NCI-H524 treated with DMSO at 0.1 percent for 48 hours (cell line): ENCODE results near the gene ST8SIA2.
A peak's percentile ranks its signal among the peaks of the same experiment; 100 is the strongest.

Experiments used
- DNase-seq: peaks from one replicate; lab custom pipeline; 2025; lab: John Stamatoyannopoulos, UW

The ST8SIA2 gene

DNA sequence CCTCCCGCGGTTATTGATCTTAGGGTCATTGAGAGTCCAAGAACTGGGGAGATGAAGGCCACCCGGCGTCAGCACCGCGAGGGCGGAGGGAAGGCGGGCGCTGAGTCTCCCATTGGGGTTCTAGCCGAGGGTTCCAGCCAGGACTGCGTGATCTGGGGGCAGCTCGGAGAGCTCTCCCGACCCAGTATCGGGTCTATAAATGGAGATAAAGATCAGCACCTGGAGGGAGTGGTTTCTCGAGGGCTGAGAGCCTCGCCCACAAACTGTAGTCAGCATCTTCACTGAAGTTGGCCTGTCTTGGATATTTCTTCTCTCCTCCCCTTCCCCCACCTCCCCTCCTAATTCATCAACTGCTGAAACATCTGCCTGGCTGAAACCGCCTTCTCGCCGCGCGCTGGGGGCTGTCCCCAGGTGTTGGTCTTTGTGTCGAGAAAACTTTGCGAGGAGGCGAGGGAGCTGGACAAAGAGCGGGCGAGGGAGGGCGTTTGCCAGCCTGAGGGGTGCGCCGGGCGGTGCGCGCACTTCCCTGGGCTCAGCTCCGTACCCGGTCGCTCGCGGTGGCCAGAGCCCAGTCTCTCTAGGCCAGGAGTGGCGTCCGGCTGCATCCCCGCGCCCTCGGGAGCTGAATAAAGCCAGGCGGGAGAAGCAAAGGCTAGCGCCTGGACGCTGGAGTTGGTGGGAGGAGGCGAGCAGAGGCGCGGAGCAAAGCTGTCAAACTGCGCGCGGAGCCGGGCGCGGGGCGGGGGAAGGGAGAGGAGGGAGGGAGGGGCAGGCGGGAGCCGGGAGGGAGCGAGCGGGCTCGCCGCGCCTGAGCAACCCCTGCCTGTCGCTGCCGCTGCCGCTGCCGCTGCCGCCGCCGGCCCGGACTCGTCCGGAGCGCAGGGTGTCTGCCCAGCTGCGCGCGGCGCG lies at the start of gene ST8SIA2:
Gene ST8SIA2, plus strand, starts transcription at position 811 of the 909 bp plus-strand sequence. CDS start 184 bp downstream, outside the sequence.
- no peak for DNase-seq

DNA sequence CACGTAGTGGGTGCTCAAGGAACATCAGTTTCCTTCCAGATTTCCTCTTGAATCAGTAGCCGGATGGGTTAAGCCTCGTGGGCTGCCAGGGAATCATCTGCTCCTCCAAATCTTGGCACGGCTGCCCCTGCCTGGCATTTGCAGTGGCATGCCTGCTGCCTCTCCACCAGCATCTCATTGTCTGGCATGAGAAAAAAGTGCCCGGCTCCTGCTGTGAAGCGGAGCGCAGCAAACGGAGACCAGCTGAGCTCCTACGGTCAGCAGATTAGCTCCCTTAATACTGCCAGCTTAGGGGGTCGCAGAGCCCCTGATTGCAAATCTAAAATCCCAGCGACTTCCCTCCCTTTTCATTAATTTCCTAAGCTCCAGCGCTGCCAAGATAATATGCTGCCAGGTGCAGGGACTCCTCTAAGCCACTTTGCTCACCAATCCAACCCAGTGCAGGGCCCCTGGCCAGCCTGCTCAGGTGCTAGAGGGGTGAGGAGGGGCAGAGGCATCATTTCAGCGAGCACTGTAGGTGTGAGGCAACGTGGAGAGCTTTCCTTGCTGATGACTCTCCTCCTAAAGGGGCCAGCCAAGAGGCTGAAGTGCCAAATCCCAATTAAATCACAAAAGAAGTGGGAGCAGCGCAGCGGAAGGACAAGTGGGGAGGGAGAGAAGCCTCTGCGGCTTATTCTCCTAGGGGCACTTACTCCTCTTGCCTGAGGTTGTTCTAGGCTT lies 49.6 kb upstream of the ST8SIA2 start:
- DNase-seq, result peak; percentile 86

GRCh38 chr15:92346063-92346462 lies 47.6 kb upstream of the ST8SIA2 start:
- DNase-seq, result no peak

DNA sequence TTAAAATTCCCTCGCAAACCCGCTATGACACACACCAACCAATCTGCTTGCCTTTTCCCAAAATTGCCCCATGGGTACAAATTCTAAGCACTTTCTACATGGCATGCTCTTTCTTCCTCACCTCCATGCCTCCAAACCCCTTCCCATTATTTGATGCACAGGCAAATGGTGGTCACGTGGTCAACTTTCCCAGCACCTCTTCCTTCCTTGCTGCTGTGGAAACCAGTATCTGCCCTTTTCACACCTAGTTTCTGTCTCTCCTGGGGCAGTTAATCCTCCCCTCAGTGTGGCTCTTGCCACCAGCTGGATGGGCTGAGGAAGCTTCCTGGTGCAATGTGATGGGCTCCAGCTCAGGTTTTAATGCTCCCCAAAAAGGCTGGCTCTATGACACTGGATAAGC lies 38.4 kb upstream of the ST8SIA2 start:
- no peak for DNase-seq

- no peak for DNase-seq
Measured at GRCh38 chr15:92361321-92362000, 32.2 kb upstream of the ST8SIA2 start.

GRCh38 chr15:92362001-92362350 lies 31.7 kb upstream of the ST8SIA2 start:
- no peak for DNase-seq

DNA sequence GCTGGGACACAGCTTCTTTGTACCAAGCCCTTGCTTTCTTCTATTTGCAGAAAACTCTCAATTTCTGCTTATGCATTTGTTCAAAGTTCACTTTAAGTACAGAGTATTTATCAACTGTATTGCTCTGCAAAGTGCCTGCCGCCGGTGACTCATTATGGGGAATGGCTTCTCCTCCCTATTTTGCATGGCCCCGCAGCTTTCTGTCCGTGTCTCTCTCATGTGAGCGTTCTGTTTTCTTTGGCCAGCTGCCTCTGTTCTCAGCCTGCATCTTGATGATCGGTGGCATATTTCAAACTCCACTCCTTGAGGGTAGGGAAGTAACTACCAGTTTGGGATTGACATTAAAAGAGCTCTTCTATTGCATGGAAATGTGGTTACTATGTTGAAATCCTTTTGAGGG lies 28.6 kb upstream of the ST8SIA2 start:
- DNase-seq, result no peak

DNA sequence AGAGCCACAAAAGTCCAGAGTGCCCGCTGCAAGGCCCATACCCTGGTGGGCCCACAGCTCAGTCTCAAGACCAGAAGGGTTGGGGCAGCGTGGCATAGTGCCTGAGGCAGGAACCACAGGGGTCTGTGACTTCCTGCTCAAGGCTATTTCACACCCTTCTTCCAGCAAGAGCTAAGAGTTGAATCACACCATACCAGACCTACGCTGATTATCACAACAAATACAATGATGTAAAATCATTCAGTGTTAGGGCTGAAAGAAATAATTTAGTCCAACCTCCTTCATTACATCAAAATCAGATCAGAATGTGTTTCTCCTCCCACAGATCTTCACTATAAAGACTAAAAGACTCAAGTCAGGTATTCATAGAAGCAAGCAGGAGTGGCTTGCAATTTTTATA lies 27.8 kb upstream of the ST8SIA2 start:
- no peak for DNase-seq

DNA sequence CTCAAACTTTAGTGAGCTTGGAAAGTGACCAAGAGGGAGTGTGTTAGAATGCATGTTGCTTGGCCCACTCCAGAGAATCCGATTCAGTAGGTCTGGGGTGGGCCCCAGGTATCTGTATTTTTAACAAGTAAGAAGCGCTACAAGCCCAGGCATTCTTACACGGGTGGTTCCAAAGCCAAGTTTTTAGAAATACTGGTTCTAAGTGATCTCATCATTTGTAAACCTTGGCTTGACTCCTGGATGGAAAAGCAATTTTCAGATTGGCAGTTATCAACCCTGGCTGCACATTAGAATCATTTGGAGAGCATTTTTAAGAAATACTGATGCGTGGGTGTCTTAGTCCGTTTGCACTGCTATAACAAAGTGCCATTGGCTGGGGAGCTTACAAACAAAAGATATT lies 27.3 kb upstream of the ST8SIA2 start:
- DNase-seq, result no peak

- no peak for DNase-seq
Measured at GRCh38 chr15:92375057-92375456, 18.6 kb upstream of the ST8SIA2 start.

DNA sequence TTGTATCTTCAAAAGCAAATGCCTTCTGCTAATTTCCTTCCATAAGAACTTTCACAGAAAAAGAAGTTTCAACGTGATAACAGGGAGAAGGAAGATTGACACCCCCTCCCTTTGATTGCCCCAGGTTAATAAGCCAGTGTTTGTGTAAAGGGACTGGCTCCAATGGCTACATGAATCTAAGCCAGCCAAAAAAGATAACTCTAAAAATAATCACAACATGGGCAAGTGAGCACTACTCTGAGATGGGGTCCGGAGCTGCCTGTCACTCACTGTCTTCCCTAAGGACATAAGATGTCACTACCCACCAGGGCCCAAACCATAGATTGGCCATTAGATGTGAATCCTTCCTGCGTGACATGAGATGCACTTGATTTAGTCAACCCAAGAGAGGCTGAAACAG lies 17.6 kb upstream of the ST8SIA2 start:
- DNase-seq, result no peak

GRCh38 chr15:92377083-92377789 lies 16.4 kb upstream of the ST8SIA2 start:
- no peak for DNase-seq

GRCh38 chr15:92383519-92384324 lies 10.0 kb upstream of the ST8SIA2 start:
- no peak for DNase-seq

- DNase-seq, result no peak
Measured at GRCh38 chr15:92384381-92384780, 9.3 kb upstream of the ST8SIA2 start.

DNA sequence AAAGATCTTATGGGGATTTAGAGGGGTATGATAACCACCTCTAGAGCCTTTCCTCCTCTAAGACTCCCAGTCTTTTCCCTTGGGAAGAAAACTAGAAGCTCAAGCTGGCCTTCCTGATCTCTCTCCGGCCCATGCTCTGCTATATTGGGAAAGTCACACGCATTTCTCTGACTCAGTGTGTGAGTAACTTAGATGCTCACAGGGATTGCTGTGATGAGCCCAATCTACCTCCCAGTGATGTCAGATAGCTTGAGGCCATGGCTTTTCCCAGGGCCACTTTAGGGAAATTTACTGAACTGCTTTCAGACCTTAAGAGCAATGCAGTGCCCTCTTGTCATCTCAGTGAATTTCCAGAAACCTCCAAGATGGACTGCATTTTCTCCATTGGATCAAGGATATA lies 8.6 kb upstream of the ST8SIA2 start:
- DNase-seq, result no peak

DNA sequence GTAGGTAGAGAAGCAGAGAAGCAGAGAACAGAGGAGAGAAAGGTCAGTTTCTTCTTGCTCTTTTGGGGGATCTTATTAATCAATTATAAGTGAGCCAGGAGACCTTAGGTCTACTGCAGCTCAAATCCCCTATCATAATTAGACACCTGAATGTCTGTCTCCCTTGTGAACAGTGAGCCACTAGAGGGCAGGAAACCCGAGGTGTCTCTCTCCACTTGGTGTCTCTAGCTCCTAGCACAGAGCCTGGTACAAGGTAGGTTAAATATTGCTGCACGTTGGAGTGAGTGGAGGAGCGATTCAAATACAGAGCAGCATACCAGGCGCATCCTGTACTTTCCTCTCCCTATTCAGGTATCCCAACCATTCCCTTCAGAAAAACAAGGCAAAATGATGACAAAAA lies 2.0 kb upstream of the ST8SIA2 start:
- DNase-seq, result no peak

- DNase-seq, result no peak
Measured at GRCh38 chr15:92392462-92392861, 1.2 kb upstream of the ST8SIA2 start.

DNA sequence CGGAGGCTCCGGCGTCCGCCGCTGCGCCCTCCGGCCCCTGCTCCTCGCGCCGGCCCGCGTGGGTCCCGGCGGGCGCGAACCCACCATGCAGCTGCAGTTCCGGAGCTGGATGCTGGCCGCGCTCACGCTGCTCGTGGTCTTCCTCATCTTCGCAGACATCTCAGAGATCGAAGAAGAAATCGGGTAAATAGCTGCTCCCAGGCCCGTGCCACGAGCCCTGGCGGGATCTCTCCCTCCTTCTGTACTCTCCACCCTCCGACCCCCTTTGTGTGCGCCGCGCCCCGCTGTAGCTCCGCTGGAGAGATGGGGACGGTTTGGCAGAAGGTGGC lies 263 bp downstream of the ST8SIA2 start:
- no peak for DNase-seq

DNA sequence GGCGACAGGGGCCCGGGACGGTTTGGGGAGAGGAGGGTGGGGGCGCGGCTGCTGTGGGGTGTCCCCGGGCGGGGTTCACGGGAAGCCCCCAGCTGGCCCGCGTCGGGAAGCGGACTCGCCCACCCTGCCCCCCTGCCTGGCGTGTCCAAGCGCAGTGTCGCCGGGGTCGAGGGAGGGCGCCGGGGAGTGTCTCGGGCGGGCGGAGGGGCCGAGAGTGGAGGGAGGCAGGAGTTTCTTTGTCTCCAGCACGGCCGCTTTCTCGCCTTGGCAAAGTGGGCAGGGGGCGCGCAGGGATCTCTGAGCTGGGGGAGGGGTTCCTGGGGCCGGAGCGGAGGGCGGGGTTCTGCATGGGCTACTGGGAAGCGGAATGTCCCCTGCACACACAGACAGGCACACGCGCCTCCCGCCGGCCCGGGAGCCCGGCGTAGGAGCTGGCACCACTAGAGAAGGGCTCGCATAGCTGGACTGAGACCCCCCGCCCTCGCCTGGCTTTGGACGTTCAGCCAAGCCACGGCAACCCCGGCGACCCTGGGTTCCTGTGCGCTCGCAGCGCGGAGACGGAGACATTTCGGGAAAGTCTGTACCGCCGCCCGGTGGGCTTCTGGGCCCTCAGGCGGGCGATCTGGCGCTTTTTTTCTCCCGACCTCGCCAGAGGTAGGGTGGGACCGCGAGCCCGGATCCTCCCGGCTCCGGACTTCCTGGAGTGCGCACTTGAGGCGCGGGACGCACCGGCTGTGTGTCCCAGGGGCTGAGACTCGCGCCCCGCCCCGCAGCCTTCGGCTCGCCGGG lies 822 bp downstream of the ST8SIA2 start:
- DNase-seq, result no peak

DNA sequence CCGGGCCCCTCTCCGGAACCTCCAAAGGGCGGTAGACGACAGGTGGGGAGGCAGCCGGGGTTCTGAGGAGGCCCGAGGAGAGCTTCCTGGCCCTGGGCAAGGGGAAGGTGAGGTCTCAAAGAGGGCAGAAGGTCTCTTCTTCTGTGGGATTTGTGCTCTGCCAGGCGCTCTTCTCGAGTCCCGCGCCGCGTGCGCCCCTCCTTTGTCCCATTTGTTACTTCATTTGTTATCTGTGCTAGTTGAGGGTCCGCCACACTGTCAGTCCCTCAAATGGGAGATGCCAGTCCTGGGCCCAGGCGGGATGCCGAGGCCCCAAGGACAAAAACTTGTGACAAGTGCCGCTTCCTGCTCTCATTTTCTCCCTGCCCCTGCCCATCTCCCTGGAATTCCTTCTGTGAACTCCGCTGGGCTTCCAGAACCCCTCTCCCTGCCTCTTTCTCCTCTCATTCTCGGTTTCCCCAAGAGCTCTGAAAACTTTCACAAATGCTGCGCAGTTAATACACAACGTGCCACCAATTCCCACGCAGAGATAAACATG lies 1.5 kb downstream of the ST8SIA2 start:
- DNase-seq, result no peak
